Cardiac septum (tissue), 1 donor: Measurements from ENCODE around the gene ADAMTS20. TPM values are rescaled to one million over a fixed set of nuclear protein-coding genes. Genes with fewer than 3 reads are reported as not detected.
"Not testable (repeated sequence)": the region's sequence is repeated elsewhere in the genome, so short reads cannot be mapped to it uniquely, and the experiment has no call there.

ENCODE experiments used
- DNase-seq: peaks from one replicate; pipeline ENCODE4 v3.0.0-alpha.2; 2020; ENCODE audit warnings: low spot score
- intact Hi-C: fragments of 100-400 bp; cut with DNase I; formaldehyde crosslinking; loops from one replicate; pipeline ENCODE4 v1.14.0; 2022
- total RNA-seq: library from RNA; stranded (reverse); fragmentation: NEBNext Ultra II Directional; extraction: Animal tissue kit (Norgen Biotek cat#: 25700); gene quantifications from one replicate; pipeline ENCODE4 v1.2.1, GENCODE V29; 2021
- donor health status: DM: no; HTN: no; CAD: no.

The ADAMTS20 gene
- total RNA-seq, 1 donor from 2014 or later, result not detected

GRCh38 chr12:43392116-43392515 is 159.9 kb downstream of the ADAMTS20 start:
- DNase-seq, result no peak

GRCh38 chr12:43381879-43382278 is 170.1 kb downstream of the ADAMTS20 start:
- intact Hi-C loops, result no loop called here
- no peak for DNase-seq

More at GRCh38 chr12:43392116-43392515, 159.9 kb downstream of the ADAMTS20 start:
- intact Hi-C loops, result no loop called here

GRCh38 chr12:43378448-43378847 is 173.6 kb downstream of the ADAMTS20 start:
- intact Hi-C loops, result no loop called here
- no peak for DNase-seq

- intact Hi-C loops, result no loop called here
- DNase-seq, result no peak
These were observed 181.7 kb downstream of the ADAMTS20 start for GRCh38 chr12:43370263-43370662.

- no peak for DNase-seq
- intact Hi-C loops, result no loop called here
These were observed 188.9 kb downstream of the ADAMTS20 start for GRCh38 chr12:43362910-43363694.

- intact Hi-C loops, result no loop called here
- no peak for DNase-seq
These were observed 190.8 kb downstream of the ADAMTS20 start for GRCh38 chr12:43361031-43361710.

- DNase-seq, intact Hi-C loops: not testable (repeated sequence)
These were observed 192.0 kb downstream of the ADAMTS20 start for GRCh38 chr12:43360001-43360400.

- DNase-seq, result no peak
- intact Hi-C loops, result no loop called here
These were observed 194.9 kb downstream of the ADAMTS20 start for GRCh38 chr12:43357141-43357540.

GRCh38 chr12:43352001-43352400 is 200.0 kb downstream of the ADAMTS20 start:
- no peak for DNase-seq
- intact Hi-C loops, result no loop called here

- intact Hi-C loops, result no loop called here
- no peak for DNase-seq
These were observed 202.1 kb downstream of the ADAMTS20 start for GRCh38 chr12:43349863-43350262.

- no peak for DNase-seq
- intact Hi-C loops, result no loop called here
These were observed 203.8 kb downstream of the ADAMTS20 start for GRCh38 chr12:43348221-43348620.

- intact Hi-C loops, result no loop called here
- no peak for DNase-seq
These were observed 205.0 kb downstream of the ADAMTS20 start for GRCh38 chr12:43347026-43347425.

GRCh38 chr12:43345023-43345422 is 207.0 kb downstream of the ADAMTS20 start:
- intact Hi-C loops, result no loop called here
- DNase-seq, result no peak

- DNase-seq, intact Hi-C loops: not testable (repeated sequence)
These were observed 210.2 kb downstream of the ADAMTS20 start for GRCh38 chr12:43341785-43342313.

GRCh38 chr12:43338848-43339526 is 213.0 kb downstream of the ADAMTS20 start:
- no peak for DNase-seq
- intact Hi-C loops, result loop anchor here (2.0 to 10.0 kb wide), 4 partner anchors 750 to 1204 kb away; partner anchors contain the start of gene PRICKLE1

- intact Hi-C loops, result loop anchor here (2.0 to 10.0 kb wide), 4 partner anchors 749 to 1203 kb away; partner anchors contain the start of gene PRICKLE1
- DNase-seq, result no peak
These were observed 214.2 kb downstream of the ADAMTS20 start for GRCh38 chr12:43337571-43338444.

- intact Hi-C loops, result loop anchor here (5.0 to 10.0 kb wide), 3 partner anchors 765 to 1202 kb away; no protein-coding TSS in a partner anchor
- no peak for DNase-seq
These were observed 214.9 kb downstream of the ADAMTS20 start for GRCh38 chr12:43336962-43337555.

GRCh38 chr12:43333644-43334043 is 218.4 kb downstream of the ADAMTS20 start:
- intact Hi-C loops, result loop anchor here (10.0 kb wide), 1 partner anchor 1199 kb away; no protein-coding TSS in a partner anchor
- no peak for DNase-seq
